GM15510 (cell line): Measurements from ENCODE around the gene CHMP6.

ENCODE experiments used
- POLR2A ChIP-seq: IDR thresholded peaks from 3 replicates; pipeline ENCODE4 v1.6.1; 2011; ENCODE audit warnings: borderline replicate concordance; ENCODE audit not compliant: insufficient read length; ENCODE audit errors: extremely low read depth

The CHMP6 gene

DNA sequence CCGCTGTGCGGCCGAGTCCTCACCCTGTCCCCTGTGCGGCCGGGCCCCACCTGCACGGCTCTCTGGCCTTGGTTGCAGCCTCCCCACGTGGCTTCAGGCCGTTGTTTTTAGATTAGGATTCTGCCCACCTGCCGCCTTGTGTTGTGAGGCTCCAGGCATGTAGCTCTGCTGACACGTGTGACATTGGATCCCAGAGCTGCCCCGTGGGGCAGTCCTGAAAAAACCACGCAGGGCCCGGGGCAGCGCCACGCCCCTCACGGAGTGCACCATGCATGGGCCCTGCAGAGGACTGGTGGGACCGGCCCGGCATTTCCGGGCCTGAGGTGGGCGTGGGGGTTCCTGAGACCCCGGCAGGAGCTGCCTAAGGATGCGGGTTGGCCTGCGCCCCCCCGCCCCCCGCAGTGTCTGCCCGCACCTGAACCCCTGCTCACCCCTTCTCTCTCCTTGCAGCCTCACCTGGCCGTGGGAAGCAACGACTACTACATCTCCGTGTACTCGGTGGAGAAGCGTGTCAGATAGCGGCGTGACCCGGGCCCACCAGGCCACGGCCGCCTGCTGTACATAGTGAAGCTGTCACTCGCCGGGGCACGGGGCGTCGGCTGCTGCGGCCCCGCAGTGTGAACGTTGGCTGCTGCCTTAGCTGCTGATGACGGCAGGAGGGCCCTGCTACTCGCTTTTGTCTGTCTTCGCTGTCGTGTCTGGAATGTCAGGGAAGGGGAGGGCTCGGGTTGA is 27.7 kb upstream of the CHMP6 start:
- no peak for TF ChIP-seq POLR2A

DNA sequence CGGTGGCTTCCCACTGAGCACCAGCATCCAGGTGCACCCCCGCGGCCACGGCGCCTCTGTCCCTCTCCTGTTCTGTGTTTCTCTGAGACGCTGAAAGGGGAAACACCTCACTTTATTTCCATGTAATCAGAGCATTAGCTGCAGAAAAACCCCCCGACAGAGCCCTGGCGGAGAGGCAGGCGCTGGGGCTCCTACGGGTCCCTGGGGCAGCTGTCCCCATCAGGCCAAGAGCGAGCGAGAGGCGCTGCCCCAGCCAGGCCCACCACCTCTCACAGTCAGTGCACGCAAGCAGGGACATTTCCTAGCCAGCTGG is 27.1 kb upstream of the CHMP6 start:
- TF ChIP-seq POLR2A: no peak

DNA sequence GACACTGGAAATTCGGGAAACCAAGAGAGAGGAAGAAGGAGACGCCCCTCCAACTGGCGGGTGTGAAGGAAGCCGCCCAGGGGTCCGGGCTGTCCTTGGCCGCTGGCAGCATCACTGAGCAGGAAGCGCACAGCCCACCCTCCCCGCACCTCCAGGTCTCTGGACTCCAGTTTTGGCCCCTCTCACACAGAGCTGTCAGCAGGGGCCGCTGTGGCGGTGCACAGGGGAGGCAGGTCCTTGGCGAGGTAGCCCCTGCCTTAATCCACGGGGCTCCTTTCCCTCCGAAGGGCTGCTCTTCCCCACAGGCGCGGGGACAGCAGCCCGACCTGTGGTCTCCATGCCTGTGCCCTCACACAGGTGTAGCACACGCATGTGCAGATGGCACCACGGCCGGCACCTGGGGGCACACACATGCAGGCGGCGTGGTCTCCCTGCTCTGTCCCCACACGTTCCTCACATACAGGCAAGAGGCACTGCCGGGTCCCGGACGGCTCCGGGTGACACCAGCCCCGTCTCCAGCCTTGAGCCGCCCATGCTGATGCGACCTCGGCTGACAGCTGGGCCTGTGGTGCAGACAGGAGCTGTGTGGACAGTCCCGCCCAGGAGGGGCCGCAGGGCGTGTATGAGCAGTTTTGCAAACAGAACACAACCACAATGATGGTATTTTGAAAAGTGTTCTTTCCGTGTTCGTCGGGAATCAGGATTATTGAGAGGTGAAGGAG is 26.6 kb upstream of the CHMP6 start:
- TF ChIP-seq POLR2A: no peak

DNA sequence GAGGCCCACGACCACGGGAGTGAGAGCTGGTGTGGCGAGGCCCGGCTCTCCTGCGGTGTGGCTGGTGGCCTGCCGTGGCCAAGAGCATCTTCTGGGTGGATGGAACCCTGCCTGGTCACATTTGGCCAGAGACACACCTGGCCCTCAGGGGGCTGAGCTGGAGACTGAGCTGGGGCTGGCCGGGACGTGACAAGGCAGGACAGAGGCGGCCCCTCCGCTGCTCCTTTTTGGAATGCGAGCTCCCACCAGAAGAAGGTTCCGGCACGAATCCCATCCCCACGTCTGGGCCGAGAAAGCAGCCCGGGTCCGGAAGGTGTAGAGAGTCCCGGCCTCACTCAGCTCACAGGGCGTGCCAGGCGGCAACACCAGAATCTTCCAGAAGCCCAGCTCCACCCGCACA is 26.0 kb upstream of the CHMP6 start:
- no peak for TF ChIP-seq POLR2A

DNA sequence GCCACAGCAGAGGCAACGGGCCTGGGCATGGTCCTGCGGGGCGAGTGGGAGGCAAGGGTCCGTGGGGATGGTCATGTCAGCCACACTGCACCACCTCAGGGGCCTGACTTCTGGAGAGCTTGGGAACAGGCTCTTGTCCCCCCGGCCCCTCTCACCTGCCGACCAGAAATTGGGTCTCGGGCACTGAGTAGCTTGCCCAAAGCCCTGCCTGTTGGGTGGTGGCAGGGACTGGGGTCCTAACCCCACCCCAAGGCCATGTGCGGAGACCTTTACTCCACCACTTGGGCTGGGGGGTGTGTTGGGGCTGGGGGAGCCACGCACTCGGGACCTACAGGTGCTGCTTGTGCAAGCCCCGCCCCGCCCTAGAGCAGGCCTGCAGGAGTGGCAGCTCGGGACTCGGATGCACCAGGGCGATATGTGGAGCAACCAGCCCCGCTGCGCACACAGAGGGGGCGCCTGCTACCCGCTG is 24.2 kb upstream of the CHMP6 start:
- TF ChIP-seq POLR2A: no peak

DNA sequence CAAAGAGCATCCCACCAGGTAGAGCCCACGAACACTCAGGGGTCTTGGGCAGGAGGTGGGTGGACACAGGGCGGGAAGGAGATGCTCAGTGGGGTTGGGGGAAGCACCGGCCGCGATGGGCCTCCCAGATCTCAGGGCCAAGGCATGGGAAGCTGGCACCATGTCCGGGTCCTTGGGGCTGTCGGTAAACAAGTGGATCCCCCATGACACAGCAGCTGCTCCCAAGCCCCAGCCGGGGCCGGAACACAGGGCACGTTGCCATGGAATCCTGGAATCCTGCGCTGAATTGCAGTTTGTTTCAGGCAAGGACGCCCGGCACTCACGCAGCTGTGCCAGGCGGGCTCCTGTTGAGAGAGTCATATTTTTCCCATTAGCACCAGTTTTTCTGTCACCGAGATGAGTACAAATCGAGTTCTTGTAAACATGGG is 23.0 kb upstream of the CHMP6 start:
- TF ChIP-seq POLR2A: no peak

DNA sequence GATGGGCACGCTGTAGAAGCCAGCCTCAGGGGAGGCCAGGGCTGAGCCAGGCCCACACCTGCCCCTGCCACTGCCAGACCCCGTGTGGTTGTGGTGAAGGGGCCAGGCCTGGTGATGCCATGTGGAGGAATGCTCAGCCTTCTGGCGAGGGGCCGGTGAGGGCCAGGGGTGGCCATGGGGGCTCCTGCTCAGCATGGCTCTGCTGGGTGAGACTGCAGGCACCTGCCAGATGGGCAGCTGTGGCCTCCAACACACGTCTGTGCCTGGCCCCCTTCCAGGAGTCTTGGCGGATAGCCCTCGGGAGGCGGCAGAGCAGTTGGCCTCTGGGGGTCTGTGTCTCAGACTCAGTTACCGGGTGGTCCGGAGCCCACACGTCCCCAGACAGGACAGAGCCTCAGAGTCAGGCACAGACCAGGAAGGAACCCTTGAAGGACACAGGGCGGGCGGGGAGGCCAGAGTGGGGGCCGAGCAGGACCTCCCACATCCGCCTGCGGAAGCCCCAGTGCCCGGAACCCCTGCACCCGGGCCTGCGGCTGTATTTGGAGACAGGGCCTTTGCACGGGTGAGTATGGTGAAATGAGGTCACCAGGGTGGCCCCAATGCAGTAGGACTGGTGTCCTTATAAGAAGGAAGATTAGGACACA is 22.5 kb upstream of the CHMP6 start:
- TF ChIP-seq POLR2A: no peak

DNA sequence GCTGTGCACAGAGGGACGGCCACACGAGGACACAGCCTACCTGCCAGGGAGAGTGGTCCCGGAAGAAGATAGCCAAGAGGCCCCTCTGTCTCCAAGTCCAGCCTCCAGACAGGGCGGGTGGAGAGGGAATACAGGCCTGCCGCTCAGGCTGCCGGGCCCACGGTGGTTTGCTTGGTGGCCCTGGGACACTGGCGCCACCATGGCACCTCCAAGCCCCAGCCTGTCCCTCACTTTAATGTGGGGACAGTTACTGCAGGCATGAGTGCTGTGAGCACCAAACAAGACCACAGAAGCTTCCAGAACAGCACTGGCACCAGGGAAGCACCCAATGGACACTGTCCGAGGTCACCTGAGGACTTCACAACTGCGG is 22.0 kb upstream of the CHMP6 start:
- TF ChIP-seq POLR2A: no peak

DNA sequence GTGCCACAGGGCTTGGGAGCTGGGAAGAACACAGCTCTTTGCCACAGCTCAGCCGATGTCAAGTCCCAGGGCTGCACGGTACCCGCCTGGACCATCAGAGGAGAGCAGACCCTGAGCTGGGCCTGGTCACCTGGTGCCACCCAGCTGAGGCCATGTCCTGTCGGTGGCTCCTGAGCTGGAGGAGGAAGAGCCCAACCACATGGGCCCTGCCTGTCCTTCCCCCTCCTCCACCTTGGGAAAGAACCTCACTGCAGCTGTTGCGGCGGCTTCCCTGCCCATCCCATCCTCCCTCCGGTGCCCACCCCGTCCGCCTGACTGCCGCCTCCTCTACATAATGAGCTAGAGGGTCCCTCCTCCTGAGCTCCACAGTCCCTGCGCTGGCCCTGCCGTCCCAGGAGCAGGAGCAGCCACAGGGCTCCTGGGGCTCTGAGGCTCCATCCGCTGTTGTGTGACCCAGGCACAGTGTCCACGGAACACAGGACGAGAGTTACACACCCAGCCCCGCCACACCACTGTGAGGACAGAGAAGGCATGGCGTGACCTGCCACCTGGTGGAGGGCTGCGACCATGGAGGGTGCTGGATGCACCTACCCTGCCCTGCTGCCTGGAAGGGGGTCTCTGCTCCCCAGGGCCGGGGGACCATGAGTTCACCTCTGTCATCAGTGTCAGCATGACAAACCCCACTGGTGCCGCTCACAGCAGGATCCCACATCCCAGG is 21.4 kb upstream of the CHMP6 start:
- no peak for TF ChIP-seq POLR2A

DNA sequence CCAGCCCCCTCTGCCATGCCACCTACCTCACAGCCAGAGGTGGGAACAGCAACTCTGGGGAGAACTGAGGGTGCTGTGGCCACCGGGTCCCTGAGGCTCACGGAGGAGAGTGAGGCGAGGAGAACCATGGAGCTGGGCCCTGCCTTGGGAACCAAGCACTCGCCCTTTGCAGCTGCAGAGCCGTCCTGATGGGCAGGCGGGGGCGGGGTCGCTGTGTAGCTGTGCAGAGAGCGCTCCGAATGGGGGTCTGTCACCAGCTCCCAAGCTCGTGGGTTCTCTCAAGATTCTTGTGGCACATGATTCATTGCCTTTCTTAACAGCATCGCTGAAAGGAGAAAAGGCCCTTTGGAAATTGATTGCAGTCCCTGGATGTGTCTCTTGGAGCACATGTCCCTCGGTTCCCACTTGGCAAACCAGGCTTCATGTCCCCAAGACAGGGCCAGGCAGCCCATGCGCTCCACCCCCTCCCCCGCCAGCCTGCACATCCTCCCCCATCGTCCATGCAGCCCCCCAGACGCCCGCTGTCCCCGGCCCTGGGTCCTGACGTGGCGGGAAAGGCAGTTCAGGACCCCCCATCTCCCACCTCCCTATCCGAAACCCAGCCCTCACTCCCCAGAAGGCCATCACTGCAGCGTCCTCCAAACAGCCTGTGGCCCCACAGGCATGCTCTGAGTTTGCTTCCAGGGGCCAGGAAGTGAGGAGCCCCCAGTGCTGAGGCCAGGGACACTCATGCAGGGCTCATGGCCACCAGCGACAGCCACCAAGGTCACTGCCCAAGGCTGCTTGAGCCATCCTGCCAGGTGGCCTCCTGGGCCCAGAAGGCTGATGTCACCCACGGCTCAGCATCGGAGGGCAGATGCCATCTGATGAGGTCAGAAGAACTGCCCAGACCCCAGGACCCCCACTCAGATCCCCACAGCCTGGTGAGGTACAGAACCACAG is 20.6 kb upstream of the CHMP6 start:
- TF ChIP-seq POLR2A: no peak

DNA sequence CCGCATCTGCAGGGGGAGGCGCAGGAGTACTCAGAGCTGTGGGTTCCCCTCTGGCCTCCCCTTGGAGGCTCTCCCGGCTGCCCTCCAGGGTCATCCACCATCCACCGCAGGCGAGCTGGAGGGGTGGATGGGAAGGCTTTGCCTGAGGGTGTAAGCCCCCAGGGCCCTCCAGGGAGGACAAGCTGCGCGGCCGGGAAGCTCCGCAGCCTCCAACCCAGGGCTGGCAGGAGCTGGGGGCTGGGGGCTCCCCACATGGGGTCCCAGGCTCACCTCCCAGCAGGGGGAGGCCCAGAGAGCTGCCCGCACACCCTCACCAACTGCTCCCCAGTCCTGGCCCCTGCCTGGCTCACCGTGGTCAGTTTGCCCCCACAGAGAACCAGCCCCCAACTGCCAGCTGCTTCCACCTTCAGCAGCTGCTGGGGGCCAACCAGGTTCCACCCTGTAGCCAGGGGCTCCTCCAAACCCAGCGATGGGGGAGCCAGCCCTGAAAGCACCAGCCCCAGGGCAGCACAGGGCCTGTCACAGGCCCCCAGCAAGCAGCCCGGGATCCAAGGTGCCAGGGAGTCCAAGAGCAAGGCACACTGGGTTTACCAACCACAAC is 19.8 kb upstream of the CHMP6 start:
- no peak for TF ChIP-seq POLR2A

DNA sequence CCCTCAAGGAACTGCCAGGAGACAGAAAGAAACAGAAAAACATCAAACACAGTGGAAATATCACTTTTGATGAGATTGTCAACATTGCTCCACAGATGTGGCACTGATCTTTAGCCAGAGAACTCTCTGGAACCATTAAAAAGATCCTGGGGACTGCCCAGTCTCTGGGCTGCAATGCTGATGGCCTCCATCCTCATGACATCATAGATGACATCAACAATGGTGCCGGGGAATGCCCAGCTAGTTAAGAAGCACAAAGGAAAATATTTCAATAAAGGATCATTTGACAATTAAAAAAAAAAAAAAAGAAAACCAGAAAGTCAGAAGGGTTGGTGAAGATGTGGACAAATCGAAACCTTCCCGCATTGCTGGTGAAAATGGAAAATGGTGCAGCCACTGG is 14.9 kb upstream of the CHMP6 start:
- no peak for TF ChIP-seq POLR2A

DNA sequence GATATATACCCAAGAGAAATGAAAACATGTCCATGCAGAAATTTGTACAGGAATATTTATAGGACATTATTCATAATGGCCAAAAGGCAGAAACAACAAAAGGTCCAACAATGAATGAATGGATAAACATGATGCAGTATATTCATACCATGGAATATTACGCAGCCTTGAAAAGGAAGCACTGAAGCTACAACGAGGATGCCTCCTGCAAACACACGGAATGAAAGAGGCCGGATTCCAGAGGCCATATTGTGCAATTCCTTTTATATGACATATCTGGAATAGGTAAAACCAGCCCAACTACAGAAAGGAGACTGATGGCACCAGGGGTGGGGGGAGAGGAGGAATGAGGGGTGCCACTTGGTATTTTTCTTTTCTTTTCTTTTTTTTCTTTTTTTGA is 14.5 kb upstream of the CHMP6 start:
- no peak for TF ChIP-seq POLR2A
